Measurements from ENCODE around the gene DAPK2. TPM values are rescaled to one million over a fixed set of nuclear protein-coding genes. Genes with fewer than 3 reads are reported as not detected.

DAPK2 gene
- total RNA-seq, 2 donors from 2014 or later: 6.1 to 10.6 TPM

- Histone ChIP-seq H3K4me1 (ENCODE audit: control insufficient read depth in 1 of 2, low read depth in 2 of 2) (peaks cover 10 to 22% of the 10 kb centered on the region in 2 donors), H3K27ac (no peak overlapping the region), H3K27me3 (replicated peaks; ENCODE audit: insufficient read depth) (no peaks in the 10 kb centered on the region), H3K9me3 (no peaks in the 10 kb centered on the region), H3K36me3 (no peaks in the 10 kb centered on the region), H3K4me3 (no peak overlapping the region)
- no peak for DNase-seq (ENCODE audit: low spot score)
- ATAC-seq (ENCODE audit: insufficient number of reproducible peaks, low FRiP score, low read depth): no peak
- TF ChIP-seq CTCF (IDR thresholded peaks at IDR 0.05): no peak
These were observed 59.4 kb downstream of the DAPK2 start for GRCh38 chr15:63986751-63987341.

- no peak for DNase-seq (ENCODE audit: low spot score)
- H3K27ac ChIP-seq: peak overlapping the region; percentile 55 to 59
- TF ChIP-seq CTCF (IDR thresholded peaks at IDR 0.05): no peak
- no peaks in the 10 kb centered on the region for H3K36me3 ChIP-seq
- no peaks in the 10 kb centered on the region for H3K27me3 ChIP-seq (replicated peaks; ENCODE audit: insufficient read depth)
- no peak for ATAC-seq (ENCODE audit: insufficient number of reproducible peaks, low FRiP score, low read depth)
- H3K4me3 ChIP-seq: no peak overlapping the region
- peaks cover 10 to 22% of the 10 kb centered on the region in 2 donors for H3K4me1 ChIP-seq (ENCODE audit: control insufficient read depth in 1 of 2, low read depth in 2 of 2)
- no peaks in the 10 kb centered on the region for H3K9me3 ChIP-seq
These were observed 60.1 kb downstream of the DAPK2 start for GRCh38 chr15:63986185-63986680.

- Histone ChIP-seq H3K4me1 (ENCODE audit: control insufficient read depth in 1 of 2, low read depth in 2 of 2) (peaks cover 10 to 22% of the 10 kb centered on the region in 2 donors), H3K4me3 (no peak overlapping the region), H3K36me3 (no peaks in the 10 kb centered on the region), H3K27ac (peak overlapping the region; percentile 55 to 59), H3K9me3 (no peaks in the 10 kb centered on the region), H3K27me3 (replicated peaks; ENCODE audit: insufficient read depth) (no peaks in the 10 kb centered on the region)
- TF ChIP-seq CTCF (IDR thresholded peaks at IDR 0.05): no peak
- ATAC-seq (ENCODE audit: insufficient number of reproducible peaks, low FRiP score, low read depth): peak; percentile 23
- DNase-seq (ENCODE audit: low spot score): peak; percentile 17
These were observed 60.8 kb downstream of the DAPK2 start for GRCh38 chr15:63985221-63986184.

GRCh38 chr15:63984331-63984730 lies 62.0 kb downstream of the DAPK2 start:
- no peak for DNase-seq (ENCODE audit: low spot score)
- H3K27ac ChIP-seq: no peak overlapping the region

More at GRCh38 chr15:63984331-63984730, 62.0 kb downstream of the DAPK2 start:
- no peak for ATAC-seq (ENCODE audit: insufficient number of reproducible peaks, low FRiP score, low read depth)
- TF ChIP-seq CTCF (IDR thresholded peaks at IDR 0.05): no peak
- no peaks in the 10 kb centered on the region for H3K27me3 ChIP-seq (replicated peaks; ENCODE audit: insufficient read depth)
- no peaks in the 10 kb centered on the region for H3K9me3 ChIP-seq
- H3K4me3 ChIP-seq: no peak overlapping the region
- peaks cover 10 to 22% of the 10 kb centered on the region in 2 donors for H3K4me1 ChIP-seq (ENCODE audit: control insufficient read depth in 1 of 2, low read depth in 2 of 2)
- no peaks in the 10 kb centered on the region for H3K36me3 ChIP-seq

All from thoracic aorta (tissue), 2 donors.